ENCODE results near the gene ATP8A2.
"Not testable (repeated sequence)": the region's sequence is repeated elsewhere in the genome, so short reads cannot be mapped to it uniquely, and the experiment has no call there.

ATP8A2 gene

GRCh38 chr13:25802579-25802978, 430.8 kb downstream of the ATP8A2 start:
- Histone ChIP-seq H3K9me3 (ENCODE audit: control insufficient read depth, insufficient read depth, low read length) (no peaks in the 10 kb centered on the region), H3K4me3 (ENCODE audit: low read depth, low read length) (no peak overlapping the region), H3K9ac (ENCODE audit: low read depth, low read length) (no peak overlapping the region), H3K36me3 (ENCODE audit: control insufficient read depth, insufficient read depth, low read length) (no peaks in the 10 kb centered on the region), H3K27me3 (ENCODE audit: control insufficient read depth, insufficient read depth, low read length) (no peaks in the 10 kb centered on the region), H3K4me1 (ENCODE audit: control insufficient read depth, insufficient read depth, low read length) (peaks cover 4% of the 10 kb centered on the region)

- Histone ChIP-seq H3K27me3 (ENCODE audit: control insufficient read depth, insufficient read depth, low read length) (no peaks in the 10 kb centered on the region), H3K36me3 (ENCODE audit: control insufficient read depth, insufficient read depth, low read length) (no peaks in the 10 kb centered on the region), H3K4me3 (ENCODE audit: low read depth, low read length) (no peak overlapping the region), H3K4me1 (ENCODE audit: control insufficient read depth, insufficient read depth, low read length) (peaks cover 4% of the 10 kb centered on the region), H3K9ac (ENCODE audit: low read depth, low read length) (no peak overlapping the region), H3K9me3 (ENCODE audit: control insufficient read depth, insufficient read depth, low read length) (no peaks in the 10 kb centered on the region)
Measured at GRCh38 chr13:25803641-25804040, 431.9 kb downstream of the ATP8A2 start.

GRCh38 chr13:25806264-25806974, 434.6 kb downstream of the ATP8A2 start:
- H3K36me3 ChIP-seq (ENCODE audit: control insufficient read depth, insufficient read depth, low read length), result no peaks in the 10 kb centered on the region
- no peaks in the 10 kb centered on the region for H3K27me3 ChIP-seq (ENCODE audit: control insufficient read depth, insufficient read depth, low read length)
- H3K9ac ChIP-seq (ENCODE audit: low read depth, low read length), result no peak overlapping the region
- H3K4me3 ChIP-seq (ENCODE audit: low read depth, low read length), result no peak overlapping the region
- H3K9me3 ChIP-seq (ENCODE audit: control insufficient read depth, insufficient read depth, low read length), result no peaks in the 10 kb centered on the region
- H3K4me1 ChIP-seq (ENCODE audit: control insufficient read depth, insufficient read depth, low read length), result no peaks in the 10 kb centered on the region

- H3K9me3 ChIP-seq (ENCODE audit: control insufficient read depth, insufficient read depth, low read length), result peaks cover 3% of the 10 kb centered on the region
- no peak overlapping the region for H3K9ac ChIP-seq (ENCODE audit: low read depth, low read length)
Measured at GRCh38 chr13:25807562-25807961, 435.8 kb downstream of the ATP8A2 start.

GRCh38 chr13:25811506-25811905, 439.7 kb downstream of the ATP8A2 start:
- peaks cover 3% of the 10 kb centered on the region for H3K9me3 ChIP-seq (ENCODE audit: control insufficient read depth, insufficient read depth, low read length)

More at GRCh38 chr13:25807562-25807961, 435.8 kb downstream of the ATP8A2 start:
- Histone ChIP-seq H3K27me3 (ENCODE audit: control insufficient read depth, insufficient read depth, low read length) (no peaks in the 10 kb centered on the region), H3K4me1 (ENCODE audit: control insufficient read depth, insufficient read depth, low read length) (no peaks in the 10 kb centered on the region), H3K36me3 (ENCODE audit: control insufficient read depth, insufficient read depth, low read length) (no peaks in the 10 kb centered on the region), H3K4me3 (ENCODE audit: low read depth, low read length) (no peak overlapping the region)

GRCh38 chr13:25816239-25816638, 444.5 kb downstream of the ATP8A2 start:
- Histone ChIP-seq H3K9me3 (ENCODE audit: control insufficient read depth, insufficient read depth, low read length) (peaks cover 3% of the 10 kb centered on the region), H3K27me3 (ENCODE audit: control insufficient read depth, insufficient read depth, low read length) (no peaks in the 10 kb centered on the region), H3K4me3 (ENCODE audit: low read depth, low read length) (no peak overlapping the region), H3K36me3 (ENCODE audit: control insufficient read depth, insufficient read depth, low read length) (no peaks in the 10 kb centered on the region), H3K9ac (ENCODE audit: low read depth, low read length) (no peak overlapping the region), H3K4me1 (ENCODE audit: control insufficient read depth, insufficient read depth, low read length) (no peaks in the 10 kb centered on the region)

More at GRCh38 chr13:25811506-25811905, 439.7 kb downstream of the ATP8A2 start:
- Histone ChIP-seq H3K36me3 (ENCODE audit: control insufficient read depth, insufficient read depth, low read length) (no peaks in the 10 kb centered on the region), H3K27me3 (ENCODE audit: control insufficient read depth, insufficient read depth, low read length) (no peaks in the 10 kb centered on the region), H3K9ac (ENCODE audit: low read depth, low read length) (no peak overlapping the region), H3K4me1 (ENCODE audit: control insufficient read depth, insufficient read depth, low read length) (no peaks in the 10 kb centered on the region), H3K4me3 (ENCODE audit: low read depth, low read length) (no peak overlapping the region)

GRCh38 chr13:25819856-25820530, 448.2 kb downstream of the ATP8A2 start:
- H3K9ac ChIP-seq (ENCODE audit: low read depth, low read length), result no peak overlapping the region
- H3K4me1 ChIP-seq (ENCODE audit: control insufficient read depth, insufficient read depth, low read length), result no peaks in the 10 kb centered on the region
- H3K4me3 ChIP-seq (ENCODE audit: low read depth, low read length), result no peak overlapping the region
- no peaks in the 10 kb centered on the region for H3K36me3 ChIP-seq (ENCODE audit: control insufficient read depth, insufficient read depth, low read length)
- no peaks in the 10 kb centered on the region for H3K9me3 ChIP-seq (ENCODE audit: control insufficient read depth, insufficient read depth, low read length)
- no peaks in the 10 kb centered on the region for H3K27me3 ChIP-seq (ENCODE audit: control insufficient read depth, insufficient read depth, low read length)

GRCh38 chr13:25821776-25822175, 450.0 kb downstream of the ATP8A2 start:
- no peaks in the 10 kb centered on the region for H3K4me1 ChIP-seq (ENCODE audit: control insufficient read depth, insufficient read depth, low read length)
- no peaks in the 10 kb centered on the region for H3K27me3 ChIP-seq (ENCODE audit: control insufficient read depth, insufficient read depth, low read length)
- no peak overlapping the region for H3K4me3 ChIP-seq (ENCODE audit: low read depth, low read length)
- no peaks in the 10 kb centered on the region for H3K36me3 ChIP-seq (ENCODE audit: control insufficient read depth, insufficient read depth, low read length)
- H3K9ac ChIP-seq (ENCODE audit: low read depth, low read length), result no peak overlapping the region
- no peaks in the 10 kb centered on the region for H3K9me3 ChIP-seq (ENCODE audit: control insufficient read depth, insufficient read depth, low read length)

- not testable (repeated sequence) for H3K9me3 ChIP-seq (ENCODE audit: control insufficient read depth, insufficient read depth, low read length); H3K27me3 ChIP-seq (ENCODE audit: control insufficient read depth, insufficient read depth, low read length); H3K4me1 ChIP-seq (ENCODE audit: control insufficient read depth, insufficient read depth, low read length); H3K4me3 ChIP-seq (ENCODE audit: low read depth, low read length); H3K36me3 ChIP-seq (ENCODE audit: control insufficient read depth, insufficient read depth, low read length); H3K9ac ChIP-seq (ENCODE audit: low read depth, low read length)
Measured at GRCh38 chr13:25827221-25827620, 455.4 kb downstream of the ATP8A2 start.

- Histone ChIP-seq H3K27me3 (ENCODE audit: control insufficient read depth, insufficient read depth, low read length) (no peaks in the 10 kb centered on the region), H3K9me3 (ENCODE audit: control insufficient read depth, insufficient read depth, low read length) (no peaks in the 10 kb centered on the region), H3K9ac (ENCODE audit: low read depth, low read length) (no peak overlapping the region), H3K36me3 (ENCODE audit: control insufficient read depth, insufficient read depth, low read length) (no peaks in the 10 kb centered on the region), H3K4me3 (ENCODE audit: low read depth, low read length) (no peak overlapping the region), H3K4me1 (ENCODE audit: control insufficient read depth, insufficient read depth, low read length) (no peaks in the 10 kb centered on the region)
Measured at GRCh38 chr13:25827831-25828465, 456.2 kb downstream of the ATP8A2 start.

- Histone ChIP-seq H3K27me3 (ENCODE audit: control insufficient read depth, insufficient read depth, low read length) (no peaks in the 10 kb centered on the region), H3K9me3 (ENCODE audit: control insufficient read depth, insufficient read depth, low read length) (no peaks in the 10 kb centered on the region), H3K4me1 (ENCODE audit: control insufficient read depth, insufficient read depth, low read length) (no peaks in the 10 kb centered on the region), H3K9ac (ENCODE audit: low read depth, low read length) (no peak overlapping the region), H3K36me3 (ENCODE audit: control insufficient read depth, insufficient read depth, low read length) (no peaks in the 10 kb centered on the region), H3K4me3 (ENCODE audit: low read depth, low read length) (no peak overlapping the region)
Measured at GRCh38 chr13:25833761-25834160, 462.0 kb downstream of the ATP8A2 start.

Measured in iPS-15b (cell line).